ENCODE data around the gene NTRK2.

DNA sequence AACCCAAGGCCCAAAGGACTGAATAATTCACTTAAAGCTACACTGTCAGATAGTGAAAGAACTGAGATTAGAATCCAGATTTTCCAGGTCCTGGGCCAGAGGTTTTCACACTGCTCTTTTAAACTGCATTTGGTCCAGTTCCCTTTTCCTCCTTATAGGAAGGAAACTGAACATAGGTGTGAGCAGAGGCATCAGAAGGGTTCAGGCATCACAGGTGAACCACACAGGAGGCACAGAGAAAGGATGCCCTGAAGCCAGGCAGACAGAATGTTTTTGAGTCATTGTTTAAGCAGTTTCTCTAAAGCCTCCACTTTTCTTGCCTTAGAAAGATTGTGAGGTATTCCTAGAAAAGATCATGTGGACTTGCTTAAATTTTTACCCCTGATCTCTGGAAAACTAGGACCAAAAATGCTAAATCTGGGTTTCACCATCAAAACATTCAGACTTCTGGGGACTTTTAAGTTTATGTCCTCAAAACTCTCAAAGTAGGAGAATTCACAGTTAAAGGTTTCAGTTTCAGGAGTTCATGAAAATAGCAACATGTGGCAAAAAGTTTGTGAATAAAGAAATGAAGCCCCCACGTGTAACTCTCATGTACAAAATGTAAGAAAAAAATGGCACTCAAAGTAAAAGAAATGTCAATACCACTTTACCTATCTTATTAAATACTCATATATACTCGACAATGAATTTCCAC is 386.1 kb downstream of the NTRK2 start:
- TF ChIP-seq, protein P1, sequence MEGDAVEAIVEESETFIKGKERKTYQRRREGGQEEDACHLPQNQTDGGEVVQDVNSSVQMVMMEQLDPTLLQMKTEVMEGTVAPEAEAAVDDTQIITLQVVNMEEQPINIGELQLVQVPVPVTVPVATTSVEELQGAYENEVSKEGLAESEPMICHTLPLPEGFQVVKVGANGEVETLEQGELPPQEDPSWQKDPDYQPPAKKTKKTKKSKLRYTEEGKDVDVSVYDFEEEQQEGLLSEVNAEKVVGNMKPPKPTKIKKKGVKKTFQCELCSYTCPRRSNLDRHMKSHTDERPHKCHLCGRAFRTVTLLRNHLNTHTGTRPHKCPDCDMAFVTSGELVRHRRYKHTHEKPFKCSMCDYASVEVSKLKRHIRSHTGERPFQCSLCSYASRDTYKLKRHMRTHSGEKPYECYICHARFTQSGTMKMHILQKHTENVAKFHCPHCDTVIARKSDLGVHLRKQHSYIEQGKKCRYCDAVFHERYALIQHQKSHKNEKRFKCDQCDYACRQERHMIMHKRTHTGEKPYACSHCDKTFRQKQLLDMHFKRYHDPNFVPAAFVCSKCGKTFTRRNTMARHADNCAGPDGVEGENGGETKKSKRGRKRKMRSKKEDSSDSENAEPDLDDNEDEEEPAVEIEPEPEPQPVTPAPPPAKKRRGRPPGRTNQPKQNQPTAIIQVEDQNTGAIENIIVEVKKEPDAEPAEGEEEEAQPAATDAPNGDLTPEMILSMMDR (tag by site-specific recombination; IDR thresholded peaks at IDR 0.05): no peak
- no peak for TF ChIP-seq HOXC10 (CRISPR knock-in tag; IDR thresholded peaks at IDR 0.05)
- no peak for TF ChIP-seq ZBTB21 (tag by site-specific recombination; IDR thresholded peaks at IDR 0.05)

Data from HEK293 (cell line).